AG04450 (cell line): Measurements from ENCODE around the gene CLBA1. TPM values are rescaled to one million over a fixed set of nuclear protein-coding genes. Genes with fewer than 3 reads are reported as not detected.

Experiments used
- CTCF ChIA-PET: fragments of 300-600, 350-600 bp; formaldehyde crosslinking; extraction: SDS; loops from one replicate; lab custom pipeline; 2022; ENCODE audit warnings: antibody characterized with exemption, inconsistent platforms; lab: Charles Lee
- POLR2A ChIA-PET: fragments of 350-600 bp; formaldehyde crosslinking; extraction: SDS; loops from one replicate; lab custom pipeline; 2021; ENCODE audit warnings: antibody characterized with exemption, inconsistent platforms; lab: Yijun Ruan, JAX
- DNase-seq: peaks from one replicate; pipeline ENCODE4 v3.0.0-alpha.2; 2011; ENCODE audit warnings: low read depth, low spot score
- H3K27ac ChIP-seq: one replicate; pipeline ENCODE4 v1.5.1; 2012; ENCODE audit warnings: low read depth, low read length, control low read depth
- H3K27me3 ChIP-seq: one replicate; pipeline ENCODE4 v1.6.0; 2012; ENCODE audit warnings: low read length; ENCODE audit not compliant: control insufficient read depth, insufficient read depth
- H3K4me3 ChIP-seq: 2 replicates; pipeline ENCODE4 v1.5.1; 2011; ENCODE audit warnings: mild to moderate bottlenecking, low read depth, low read length, control low read depth
- H3K9me3 ChIP-seq: 2 replicates; pipeline ENCODE4 v1.5.1; 2012; ENCODE audit warnings: low read length; ENCODE audit not compliant: control insufficient read depth, insufficient read depth
- CTCF ChIP-seq: IDR thresholded peaks from 2 replicates; pipeline ENCODE4 v1.5.1; 2011; ENCODE audit warnings: low read depth, low read length, control low read depth, inconsistent platforms
- polyA plus RNA-seq: library from polyadenylated mRNA; depleted of rRNA; stranded (reverse); fragments of >200 nt; gene quantifications from 2 replicates; pipeline ENCODE4 v1.2.3, GENCODE V29; 2011

Gene CLBA1
- polyA plus RNA-seq, 1 experiment: 4.6 TPM

GRCh38 chr14:104986487-104987164 lies 1.0 kb downstream of the CLBA1 start:
- Histone ChIP-seq H3K27me3 (peaks cover 2% of the 10 kb centered on the region), H3K4me3 (peak overlapping the region; percentile 69), H3K9me3 (peaks cover 3% of the 10 kb centered on the region; the same call in 1 of the 2 replicates), H3K27ac (no peak overlapping the region)
- no peak for TF ChIP-seq CTCF
- ChIA-PET POLR2A (interaction anchor here (0.6 to 1.3 kb wide), 2 partner anchors 9 to 17 kb away, joined by 3 to 4 read pairs; no protein-coding TSS in a partner anchor), CTCF (interaction anchor here (0.6 kb wide), 1 partner anchor 11 kb away, joined by 3 read pairs; no protein-coding TSS in a partner anchor)
- DNase-seq: no peak

- CTCF ChIA-PET: interaction anchor here (1.4 kb wide), 1 partner anchor 56 kb away, joined by 3 read pairs; no protein-coding TSS in a partner anchor
These were observed 3.8 kb downstream of the CLBA1 start for GRCh38 chr14:104989236-104989950.

GRCh38 chr14:104989951-104990303 lies 4.3 kb downstream of the CLBA1 start:
- H3K9me3 ChIP-seq: peaks cover 5% of the 10 kb centered on the region; the same call in 1 of the 2 replicates
- no peak overlapping the region for H3K4me3 ChIP-seq
- no peak overlapping the region for H3K27ac ChIP-seq
- ChIA-PET CTCF (interaction anchor here (1.4 kb wide), 1 partner anchor 55 kb away, joined by 3 read pairs; no protein-coding TSS in a partner anchor), POLR2A (interaction anchor here (1.8 kb wide), 1 partner anchor 31 kb away, joined by 4 read pairs; the partner anchor contains the start of gene CDCA4)
- no peak for TF ChIP-seq CTCF
- DNase-seq: no peak
- no peaks in the 10 kb centered on the region for H3K27me3 ChIP-seq

More at GRCh38 chr14:104989236-104989950, 3.8 kb downstream of the CLBA1 start:
- Histone ChIP-seq H3K27ac (no peak overlapping the region), H3K9me3 (peaks cover 8% of the 10 kb centered on the region; the same call in 1 of the 2 replicates), H3K27me3 (no peaks in the 10 kb centered on the region), H3K4me3 (no peak overlapping the region)
- no peak for DNase-seq
- POLR2A ChIA-PET: interaction anchor here (1.8 kb wide), 1 partner anchor 32 kb away, joined by 4 read pairs; the partner anchor contains the start of gene CDCA4
- TF ChIP-seq CTCF: no peak

- Histone ChIP-seq H3K27ac (no peak overlapping the region), H3K9me3 (peaks cover 5% of the 10 kb centered on the region; the same call in 1 of the 2 replicates), H3K4me3 (no peak overlapping the region), H3K27me3 (no peaks in the 10 kb centered on the region)
- ChIA-PET POLR2A (no interaction called here), CTCF (no interaction called here)
- DNase-seq: no peak
- no peak for TF ChIP-seq CTCF
These were observed 6.3 kb downstream of the CLBA1 start for GRCh38 chr14:104991896-104992230.
